WTC11 (cell line): Measurements from ENCODE around the gene TMEM236.

Experiments used
- CTCF ChIP-seq: fragments of 200-600 bp; IDR thresholded peaks from 2 replicates; pipeline ENCODE4 v1.8.0; 2022; ENCODE audit warnings: antibody characterized with exemption
- E2F5 ChIP-seq: sonication (generic); formaldehyde crosslinking; IDR thresholded peaks from 2 replicates; pipeline ENCODE4 v1.8.1; 2022; ENCODE audit warnings: mild to moderate bottlenecking, moderate library complexity, missing genetic modification reagents
- ELF4 ChIP-seq: sonication (generic); formaldehyde crosslinking; IDR thresholded peaks from 2 replicates; pipeline ENCODE4 v1.8.1; 2022; ENCODE audit warnings: low read depth, mild to moderate bottlenecking, moderate library complexity, missing genetic modification reagents
- ETV6 ChIP-seq: sonication (generic); formaldehyde crosslinking; IDR thresholded peaks from 2 replicates; pipeline ENCODE4 v1.8.1; 2022; ENCODE audit warnings: mild to moderate bottlenecking, missing genetic modification reagents
- FOXJ3 ChIP-seq: sonication (generic); formaldehyde crosslinking; IDR thresholded peaks from 2 replicates; pipeline ENCODE4 v1.9.0; 2021; ENCODE audit warnings: missing genetic modification reagents, mild to moderate bottlenecking, borderline replicate concordance
- KAT7 ChIP-seq: sonication (generic); formaldehyde crosslinking; IDR thresholded peaks from 2 replicates; pipeline ENCODE4 v1.8.1; 2023; ENCODE audit warnings: missing genetic modification reagents, mild to moderate bottlenecking, borderline replicate concordance
- NFATC4 ChIP-seq: fragments of 250-450 bp; sonication (Bioruptor Pico); IDR thresholded peaks from 2 replicates; pipeline ENCODE4 v1.9.0; 2021; ENCODE audit warnings: mild to moderate bottlenecking
- USF2 ChIP-seq: sonication (generic); formaldehyde crosslinking; IDR thresholded peaks from 2 replicates; pipeline ENCODE4 v1.8.1; 2023; ENCODE audit warnings: mild to moderate bottlenecking, missing genetic modification reagents, moderate library complexity
- ZNF232 ChIP-seq: sonication (generic); formaldehyde crosslinking; IDR thresholded peaks from 2 replicates; pipeline ENCODE4 v1.8.0; 2022; ENCODE audit warnings: mild to moderate bottlenecking, missing genetic modification reagents
- ZNF281 ChIP-seq: sonication (generic); formaldehyde crosslinking; IDR thresholded peaks from 2 replicates; pipeline ENCODE4 v1.8.0; 2023; ENCODE audit warnings: mild to moderate bottlenecking, missing genetic modification reagents
- TF ChIP-seq, protein P1 (sequence below): sonication (generic); formaldehyde crosslinking; IDR thresholded peaks from 2 replicates; pipeline ENCODE4 v1.8.0; 2023; ENCODE audit warnings: missing genetic modification reagents
- TF ChIP-seq, protein P2 (sequence below): sonication (generic); formaldehyde crosslinking; IDR thresholded peaks from 2 replicates; pipeline ENCODE4 v1.8.1; 2022; ENCODE audit warnings: low read depth, mild to moderate bottlenecking, moderate library complexity, missing genetic modification reagents, borderline replicate concordance

GRCh38 chr10:17802976-17803375, 51.0 kb downstream of the TMEM236 start:
- no peak for TF ChIP-seq CTCF
- no peak for TF ChIP-seq ZNF281 (CRISPR knock-in tag)
- no peak for TF ChIP-seq E2F5 (CRISPR knock-in tag)
- TF ChIP-seq FOXJ3 (CRISPR knock-in tag) = no peak
- TF ChIP-seq USF2 (CRISPR knock-in tag) = no peak
- TF ChIP-seq ZNF232 (CRISPR knock-in tag) = no peak
- no peak for TF ChIP-seq ETV6 (CRISPR knock-in tag)
- TF ChIP-seq KAT7 (CRISPR knock-in tag) = no peak
- no peak for TF ChIP-seq NFATC4 (CRISPR knock-in tag)
- TF ChIP-seq, protein P1, sequence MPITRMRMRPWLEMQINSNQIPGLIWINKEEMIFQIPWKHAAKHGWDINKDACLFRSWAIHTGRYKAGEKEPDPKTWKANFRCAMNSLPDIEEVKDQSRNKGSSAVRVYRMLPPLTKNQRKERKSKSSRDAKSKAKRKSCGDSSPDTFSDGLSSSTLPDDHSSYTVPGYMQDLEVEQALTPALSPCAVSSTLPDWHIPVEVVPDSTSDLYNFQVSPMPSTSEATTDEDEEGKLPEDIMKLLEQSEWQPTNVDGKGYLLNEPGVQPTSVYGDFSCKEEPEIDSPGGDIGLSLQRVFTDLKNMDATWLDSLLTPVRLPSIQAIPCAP (CRISPR knock-in tag) = no peak
- TF ChIP-seq, protein P2, sequence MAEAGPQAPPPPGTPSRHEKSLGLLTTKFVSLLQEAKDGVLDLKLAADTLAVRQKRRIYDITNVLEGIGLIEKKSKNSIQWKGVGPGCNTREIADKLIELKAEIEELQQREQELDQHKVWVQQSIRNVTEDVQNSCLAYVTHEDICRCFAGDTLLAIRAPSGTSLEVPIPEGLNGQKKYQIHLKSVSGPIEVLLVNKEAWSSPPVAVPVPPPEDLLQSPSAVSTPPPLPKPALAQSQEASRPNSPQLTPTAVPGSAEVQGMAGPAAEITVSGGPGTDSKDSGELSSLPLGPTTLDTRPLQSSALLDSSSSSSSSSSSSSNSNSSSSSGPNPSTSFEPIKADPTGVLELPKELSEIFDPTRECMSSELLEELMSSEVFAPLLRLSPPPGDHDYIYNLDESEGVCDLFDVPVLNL (CRISPR knock-in tag) = no peak
- no peak for TF ChIP-seq ELF4 (CRISPR knock-in tag)
